H1 (cell line): ENCODE measurements around the gene TBL1Y. TPM values are rescaled to one million over a fixed set of nuclear protein-coding genes. Genes with fewer than 3 reads are reported as not detected.

Experiments used
- CTCF ChIA-PET: fragments of 300-600 bp; sonication (Branson Sonifier 250); formaldehyde crosslinking; loops from one replicate; lab custom pipeline; 2021; ENCODE audit not compliant: partially characterized antibody; lab: Charles Lee
- POLR2A ChIA-PET: fragments of 300-600 bp; sonication (Branson Sonifier 250); formaldehyde crosslinking; loops from one replicate; lab custom pipeline; 2021; ENCODE audit warnings: inconsistent platforms; ENCODE audit not compliant: partially characterized antibody; lab: Charles Lee
- DNase-seq, 2 experiments: peaks; one replicate each; pipeline versions ENCODE4 v3.0.0 to v3.0.0-alpha.2; 2010 to 2022; ENCODE audit warnings: low spot score in 2 of 2, low read depth in 1 of 2, mixed read lengths in 1 of 2
- FAIRE-seq: peaks from 2 replicates; lab custom pipeline; 2011; peaks lifted over from hg19 to GRCh38; lab: Jason Lieb, UNC
- H2AFZ ChIP-seq: 2 replicates; pipeline ENCODE4 v1.8.1; 2012; ENCODE audit warnings: low read length, inconsistent platforms
- H2AK5ac ChIP-seq: 2 replicates; pipeline ENCODE4 v1.6.1; 2013; ENCODE audit warnings: low read depth, low read length
- H2BK120ac ChIP-seq: replicated peaks from 2 replicates; pipeline ENCODE3; 2013; ENCODE audit warnings: low read depth, low read length, inconsistent platforms
- H2BK12ac ChIP-seq: 2 replicates; pipeline ENCODE4 v1.6.1; 2013; ENCODE audit warnings: low read depth, low read length
- H2BK15ac ChIP-seq: 2 replicates; pipeline ENCODE4 v1.6.1; 2013; ENCODE audit warnings: low read length
- H2BK20ac ChIP-seq: 2 replicates; pipeline ENCODE4 v1.6.1; 2013; ENCODE audit warnings: low read length
- H2BK5ac ChIP-seq: 2 replicates; pipeline ENCODE4 v1.6.1; 2013; ENCODE audit warnings: low read depth, low read length
- H3K14ac ChIP-seq: 2 replicates; pipeline ENCODE4 v1.6.1; 2013; ENCODE audit warnings: inconsistent platforms; ENCODE audit not compliant: insufficient read length
- H3K18ac ChIP-seq: 2 replicates; pipeline ENCODE4 v1.6.1; 2013; ENCODE audit warnings: low read length; ENCODE audit errors: extremely low read depth
- H3K23ac ChIP-seq: 2 replicates; pipeline ENCODE4 v1.6.1; 2013; ENCODE audit warnings: inconsistent platforms; ENCODE audit not compliant: insufficient read length
- H3K23me2 ChIP-seq: 2 replicates; pipeline ENCODE4 v1.6.1; 2013; ENCODE audit warnings: low read depth, low read length
- H3K27ac ChIP-seq: 2 replicates; pipeline ENCODE4 v1.6.1; 2011; ENCODE audit warnings: low read depth, low read length, inconsistent platforms
- H3K27me3 ChIP-seq, 4 experiments: replicated peaks in 1 of 4; 1 replicate in 1 of 4; 2 replicates in 3 of 4; pipeline versions ENCODE4 v1.6.1 to v1.8.1; 2011 to 2013; ENCODE audit warnings: low read length in 3 of 4, mild to moderate bottlenecking in 3 of 4, inconsistent platforms in 2 of 4, mixed read lengths in 2 of 4, moderate library complexity in 1 of 4; ENCODE audit not compliant: control insufficient read depth in 3 of 4, insufficient read depth in 3 of 4; ENCODE audit errors: extremely low read depth in 1 of 4
- H3K36me3 ChIP-seq, 4 experiments: 2 replicates each; pipeline versions ENCODE4 v1.6.1 to v1.8.1; 2011 to 2013; ENCODE audit warnings: mild to moderate bottlenecking in 4 of 4, low read length in 3 of 4, moderate library complexity in 2 of 4, control low read depth in 1 of 4, inconsistent platforms in 1 of 4; ENCODE audit not compliant: insufficient read depth in 4 of 4, control insufficient read depth in 2 of 4
- H3K4ac ChIP-seq: replicated peaks from 2 replicates; pipeline ENCODE3; 2013; ENCODE audit warnings: low read length, low read depth, mixed read lengths, inconsistent platforms; ENCODE audit not compliant: insufficient read length
- H3K4me1 ChIP-seq, 4 experiments: replicated peaks in 1 of 4; 1 replicate in 1 of 4; 2 replicates in 3 of 4; pipeline versions ENCODE4 v1.6.1 to v1.8.1; 2011 to 2013; ENCODE audit warnings: low read length in 3 of 4, inconsistent platforms in 2 of 4, mixed read lengths in 1 of 4; ENCODE audit not compliant: insufficient read depth in 4 of 4, control insufficient read depth in 3 of 4
- H3K4me2 ChIP-seq, 2 experiments: 2 replicates each; pipeline versions ENCODE4 v1.6.1 to v1.8.1; 2011 to 2013; ENCODE audit warnings: low read depth in 2 of 2, low read length in 2 of 2, control low read depth in 1 of 2, inconsistent platforms in 1 of 2, mild to moderate bottlenecking in 1 of 2; ENCODE audit not compliant: insufficient read depth in 1 of 2
- H3K4me3 ChIP-seq, 4 experiments: fragments of 200-600, 300-600 bp in 1 of 4; sonication (generic), shearing (Covaris generic), sonication (Bioruptor Twin) in 1 of 4; 2 replicates each; pipeline versions ENCODE4 v1.5.1 to v1.8.1; 2011 to 2016; ENCODE audit warnings: low read length in 4 of 4, low read depth in 3 of 4, control low read depth in 2 of 4, inconsistent platforms in 2 of 4, mild to moderate bottlenecking in 2 of 4, mixed read lengths in 1 of 4, moderate library complexity in 1 of 4; ENCODE audit not compliant: insufficient read depth in 2 of 4; ENCODE audit errors: extremely low read depth in 1 of 4
- H3K56ac ChIP-seq: replicated peaks from 2 replicates; pipeline ENCODE3; 2013; ENCODE audit warnings: low read depth, mild to moderate bottlenecking, mixed read lengths, low read length, inconsistent platforms; ENCODE audit not compliant: insufficient read length
- H3K79me1 ChIP-seq: 2 replicates; pipeline ENCODE4 v1.6.1; 2013; ENCODE audit warnings: low read depth, low read length, control low read depth
- H3K79me2 ChIP-seq, 2 experiments: 2 replicates each; pipeline versions ENCODE4 v1.6.1 to v1.8.1; 2012 to 2013; ENCODE audit warnings: low read length in 2 of 2, mild to moderate bottlenecking in 2 of 2, inconsistent platforms in 1 of 2; ENCODE audit not compliant: insufficient read depth in 2 of 2, control insufficient read depth in 1 of 2
- H3K9ac ChIP-seq, 4 experiments: replicated peaks in 1 of 4; 1 replicate in 1 of 4; 2 replicates in 3 of 4; pipeline versions ENCODE4 v1.6.1 to v1.8.1; 2011 to 2013; ENCODE audit warnings: low read depth in 3 of 4, low read length in 3 of 4, control low read depth in 2 of 4, mild to moderate bottlenecking in 2 of 4, moderate library complexity in 2 of 4, inconsistent platforms in 1 of 4; ENCODE audit errors: extremely low read depth in 1 of 4
- H3K9me3 ChIP-seq, 2 experiments: 2 replicates each; pipeline versions ENCODE4 v1.6.1 to v1.8.1; 2012 to 2013; ENCODE audit warnings: mild to moderate bottlenecking in 2 of 2, moderate library complexity in 2 of 2, control low read depth in 1 of 2, inconsistent platforms in 1 of 2, low read depth in 1 of 2, low read length in 1 of 2, mixed read lengths in 1 of 2; ENCODE audit not compliant: insufficient read depth in 2 of 2
- H4K20me1 ChIP-seq, 2 experiments: replicated peaks in 1 of 2; 2 replicates each; pipeline versions ENCODE3 to v1.8.1; 2011 to 2013; ENCODE audit warnings: inconsistent platforms in 2 of 2, low read length in 2 of 2, mild to moderate bottlenecking in 1 of 2; ENCODE audit not compliant: insufficient read depth in 2 of 2, control insufficient read depth in 1 of 2
- H4K5ac ChIP-seq: 2 replicates; pipeline ENCODE4 v1.6.1; 2013; ENCODE audit warnings: low read length, low read depth, mixed read lengths, inconsistent platforms; ENCODE audit not compliant: insufficient read length
- H4K8ac ChIP-seq: 2 replicates; pipeline ENCODE4 v1.8.0; 2013; ENCODE audit warnings: mild to moderate bottlenecking, moderate library complexity, low read length, inconsistent platforms; ENCODE audit not compliant: insufficient read depth; ENCODE audit errors: extremely low read depth
- H4K91ac ChIP-seq: replicated peaks from 2 replicates; pipeline ENCODE3; 2013; ENCODE audit warnings: low read length, mixed read lengths, inconsistent platforms; ENCODE audit not compliant: insufficient read length
- BACH1 ChIP-seq: IDR thresholded peaks from 2 replicates; pipeline ENCODE4 v1.6.1; 2012; ENCODE audit warnings: low read length, improper control_type of control experiment
- BRCA1 ChIP-seq: IDR thresholded peaks from 2 replicates; pipeline ENCODE4 v1.6.1; 2012; ENCODE audit warnings: low read depth, low read length, improper control_type of control experiment
- CBX5 ChIP-seq: fragments of 300-800, 300-1000 bp; sonication (generic); IDR thresholded peaks from 2 replicates; pipeline ENCODE4 v1.7.1; 2016; ENCODE audit warnings: antibody characterized with exemption, low read length, low read depth
- CHD1 ChIP-seq: IDR thresholded peaks from 2 replicates; pipeline ENCODE4 v1.6.1; 2012; ENCODE audit warnings: low read depth, low read length, improper control_type of control experiment
- RBBP5 ChIP-seq: IDR thresholded peaks from 2 replicates; pipeline ENCODE4 v1.7.1; 2012; ENCODE audit warnings: low read depth, mild to moderate bottlenecking, inconsistent platforms, low read length, moderate library complexity, borderline replicate concordance
- SP1 ChIP-seq: IDR thresholded peaks from 2 replicates; pipeline ENCODE4 v1.6.1; 2011; ENCODE audit warnings: low read depth, low read length
- TBP ChIP-seq: IDR thresholded peaks from 2 replicates; pipeline ENCODE4 v1.6.1; 2011; ENCODE audit warnings: low read depth, low read length, improper control_type of control experiment
- ZNF274 ChIP-seq: IDR thresholded peaks from 2 replicates; pipeline ENCODE4 v1.7.0; 2012; ENCODE audit warnings: low read length, borderline replicate concordance; ENCODE audit errors: extremely low read depth
- WGBS, 2 experiments: shearing (Covaris generic) in 1 of 2; methylation state at CpG; one replicate each; pipeline versions ENCODE4 v1.1.6 to v1.1.7; 2013 to 2015; ENCODE audit warnings: low lambda C conversion rate in 2 of 2, mixed read lengths in 2 of 2, inconsistent platforms in 1 of 2, low coverage in 1 of 2, missing lambda C conversion rate in 1 of 2; ENCODE audit not compliant: insufficient replicate concordance in 2 of 2, insufficient coverage in 1 of 2, insufficient read length in 1 of 2; ENCODE audit errors: extremely low coverage in 1 of 2, missing lambda C conversion rate in 1 of 2; 5-methylcytosine and 5-hydroxymethylcytosine counted together
- polyA plus RNA-seq, 7 experiments: library from polyadenylated mRNA; depleted of rRNA in 3 of 7; stranded (reverse) in 5 of 7; unstranded in 2 of 7; fragments of >200 nt in 5 of 7; fragments of 200-250 nt in 2 of 7; gene quantifications; 1 replicate in 5 of 7; 2 replicates in 1 of 7; 4 replicates in 1 of 7; pipeline versions ENCODE4 v1.2.1 to v1.2.3, GENCODE V29; 2011 to 2013; ENCODE audit warnings: missing spikeins in 2 of 7, mixed read lengths in 2 of 7
- total RNA-seq: library from RNA; stranded (reverse); fragmentation: NEBNext Ultra II Directional; extraction: Animal tissue kit (Norgen Biotek cat#: 25700); gene quantifications from 2 replicates; pipeline ENCODE4 v1.2.1, GENCODE V29; 2021
- TF ChIP-seq, protein P1 (sequence below), 3 experiments: IDR thresholded peaks; 1 replicate in 2 of 3; 2 replicates in 1 of 3; pipeline versions ENCODE4 v1.5.1 to v1.6.1; 2011; ENCODE audit warnings: low read length in 3 of 3, mild to moderate bottlenecking in 3 of 3, inconsistent platforms in 2 of 3, low read depth in 1 of 3, moderate library complexity in 1 of 3; ENCODE audit not compliant: insufficient read depth in 1 of 3; ENCODE audit errors: control extremely low read depth in 1 of 3
- TF ChIP-seq, protein P2 (sequence below): IDR thresholded peaks from 2 replicates; pipeline ENCODE4 v1.6.1; 2012; ENCODE audit warnings: low read length, inconsistent platforms

TBL1Y gene
- total and polyA plus RNA-seq, 2 of the 8 experiments (the other 6 are each of a cell fraction or from before 2014, with no cell fraction given): 2.5 to 4.2 TPM

DNA sequence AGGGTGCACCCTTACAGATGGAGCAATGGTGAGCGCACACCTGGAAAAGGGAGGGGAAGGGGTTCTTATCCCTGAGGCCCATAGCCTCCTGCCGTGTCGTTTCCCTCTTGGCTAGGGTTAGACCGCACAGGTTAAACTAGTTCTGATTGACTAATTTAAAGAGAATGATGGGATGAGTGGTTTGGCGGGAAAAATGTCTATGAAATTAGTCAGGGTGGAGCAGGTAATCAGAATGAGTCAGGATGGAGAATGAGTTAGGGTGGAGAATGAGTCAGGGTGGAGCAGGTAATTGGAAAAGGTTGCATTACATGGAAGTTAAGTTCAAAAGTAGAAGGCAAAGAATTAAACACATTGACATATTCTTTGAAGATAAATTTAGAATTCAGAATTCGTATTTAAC lies 196.7 kb downstream of the TBL1Y start:
- H3K27me3 ChIP-seq: no peaks in the 10 kb centered on the region
- 85% methylated on average over 6 of the region's 6 CpGs; no CpG with 5 or more reads in 1 of the 2 experiments for WGBS, 2 experiments
- no peak overlapping the region for H3K9ac ChIP-seq
- H3K4me2 ChIP-seq: no peak overlapping the region
- no peak overlapping the region for H2BK5ac ChIP-seq
- no peak overlapping the region for H3K4me3 ChIP-seq
- no peaks in the 10 kb centered on the region for H3K79me2 ChIP-seq
- H2BK20ac ChIP-seq: no peak overlapping the region
- DNase-seq: no peak
- no peak overlapping the region for H3K18ac ChIP-seq
- H4K91ac ChIP-seq: no peak overlapping the region
- H3K56ac ChIP-seq: no peak overlapping the region
- H2AFZ ChIP-seq: no peak overlapping the region
- H3K4me1 ChIP-seq: 0 out of 7 replicates have a peak, but pooled peaks cover 0 to 3% (median under 1%) of the 10 kb centered on the region in 4 experiments
- H4K20me1 ChIP-seq: no peaks in the 10 kb centered on the region
- H3K14ac ChIP-seq: no peak overlapping the region
- H2BK15ac ChIP-seq: no peak overlapping the region
- no peaks in the 10 kb centered on the region for H3K36me3 ChIP-seq
- FAIRE-seq: no peak
- no peaks in the 10 kb centered on the region; the same call in 1 of the 2 replicates for H3K23me2 ChIP-seq
- H2BK120ac ChIP-seq: no peak overlapping the region
- no peak overlapping the region for H3K27ac ChIP-seq
- H4K8ac ChIP-seq: no peak overlapping the region
- no peak overlapping the region for H4K5ac ChIP-seq
- H2AK5ac ChIP-seq: no peak overlapping the region
- H3K79me1 ChIP-seq: no peaks in the 10 kb centered on the region
- POLR2A ChIA-PET: interaction anchor here (0.8 kb wide), 1 partner anchor 166 kb away, joined by 3 read pairs; no protein-coding TSS in a partner anchor
- no peak overlapping the region for H3K23ac ChIP-seq
- no peak overlapping the region for H2BK12ac ChIP-seq
- H3K9me3 ChIP-seq: no peaks in the 10 kb centered on the region
- CTCF ChIA-PET: no interaction called here
- no peak overlapping the region for H3K4ac ChIP-seq
- TF ChIP-seq RBBP5: no peak
- no peak for TF ChIP-seq ZNF274
- no peak for TF ChIP-seq SP1
- TF ChIP-seq TBP: no peak
- TF ChIP-seq, protein P1, sequence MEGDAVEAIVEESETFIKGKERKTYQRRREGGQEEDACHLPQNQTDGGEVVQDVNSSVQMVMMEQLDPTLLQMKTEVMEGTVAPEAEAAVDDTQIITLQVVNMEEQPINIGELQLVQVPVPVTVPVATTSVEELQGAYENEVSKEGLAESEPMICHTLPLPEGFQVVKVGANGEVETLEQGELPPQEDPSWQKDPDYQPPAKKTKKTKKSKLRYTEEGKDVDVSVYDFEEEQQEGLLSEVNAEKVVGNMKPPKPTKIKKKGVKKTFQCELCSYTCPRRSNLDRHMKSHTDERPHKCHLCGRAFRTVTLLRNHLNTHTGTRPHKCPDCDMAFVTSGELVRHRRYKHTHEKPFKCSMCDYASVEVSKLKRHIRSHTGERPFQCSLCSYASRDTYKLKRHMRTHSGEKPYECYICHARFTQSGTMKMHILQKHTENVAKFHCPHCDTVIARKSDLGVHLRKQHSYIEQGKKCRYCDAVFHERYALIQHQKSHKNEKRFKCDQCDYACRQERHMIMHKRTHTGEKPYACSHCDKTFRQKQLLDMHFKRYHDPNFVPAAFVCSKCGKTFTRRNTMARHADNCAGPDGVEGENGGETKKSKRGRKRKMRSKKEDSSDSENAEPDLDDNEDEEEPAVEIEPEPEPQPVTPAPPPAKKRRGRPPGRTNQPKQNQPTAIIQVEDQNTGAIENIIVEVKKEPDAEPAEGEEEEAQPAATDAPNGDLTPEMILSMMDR (IDR thresholded peaks at IDR 0.05; ENCODE audit: control extremely low read depth in 1 of 3, insufficient read depth in 1 of 3, low read depth in 1 of 3, low read length in 3 of 3): no peak
- TF ChIP-seq BACH1: no peak
- no peak for TF ChIP-seq BRCA1
- TF ChIP-seq CHD1: no peak
- TF ChIP-seq, protein P2, sequence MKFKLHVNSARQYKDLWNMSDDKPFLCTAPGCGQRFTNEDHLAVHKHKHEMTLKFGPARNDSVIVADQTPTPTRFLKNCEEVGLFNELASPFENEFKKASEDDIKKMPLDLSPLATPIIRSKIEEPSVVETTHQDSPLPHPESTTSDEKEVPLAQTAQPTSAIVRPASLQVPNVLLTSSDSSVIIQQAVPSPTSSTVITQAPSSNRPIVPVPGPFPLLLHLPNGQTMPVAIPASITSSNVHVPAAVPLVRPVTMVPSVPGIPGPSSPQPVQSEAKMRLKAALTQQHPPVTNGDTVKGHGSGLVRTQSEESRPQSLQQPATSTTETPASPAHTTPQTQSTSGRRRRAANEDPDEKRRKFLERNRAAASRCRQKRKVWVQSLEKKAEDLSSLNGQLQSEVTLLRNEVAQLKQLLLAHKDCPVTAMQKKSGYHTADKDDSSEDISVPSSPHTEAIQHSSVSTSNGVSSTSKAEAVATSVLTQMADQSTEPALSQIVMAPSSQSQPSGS: no peak
- no peak for TF ChIP-seq CBX5
